ENCODE data around the gene MLLT3. TPM values are rescaled to one million over a fixed set of nuclear protein-coding genes. Genes with fewer than 3 reads are reported as not detected.
A peak's percentile ranks its signal among the peaks of the same experiment; 100 is the strongest.

The MLLT3 gene
- total RNA-seq, 1 donor from 2014 or later: 17.5 TPM

- TF ChIP-seq, protein P1, sequence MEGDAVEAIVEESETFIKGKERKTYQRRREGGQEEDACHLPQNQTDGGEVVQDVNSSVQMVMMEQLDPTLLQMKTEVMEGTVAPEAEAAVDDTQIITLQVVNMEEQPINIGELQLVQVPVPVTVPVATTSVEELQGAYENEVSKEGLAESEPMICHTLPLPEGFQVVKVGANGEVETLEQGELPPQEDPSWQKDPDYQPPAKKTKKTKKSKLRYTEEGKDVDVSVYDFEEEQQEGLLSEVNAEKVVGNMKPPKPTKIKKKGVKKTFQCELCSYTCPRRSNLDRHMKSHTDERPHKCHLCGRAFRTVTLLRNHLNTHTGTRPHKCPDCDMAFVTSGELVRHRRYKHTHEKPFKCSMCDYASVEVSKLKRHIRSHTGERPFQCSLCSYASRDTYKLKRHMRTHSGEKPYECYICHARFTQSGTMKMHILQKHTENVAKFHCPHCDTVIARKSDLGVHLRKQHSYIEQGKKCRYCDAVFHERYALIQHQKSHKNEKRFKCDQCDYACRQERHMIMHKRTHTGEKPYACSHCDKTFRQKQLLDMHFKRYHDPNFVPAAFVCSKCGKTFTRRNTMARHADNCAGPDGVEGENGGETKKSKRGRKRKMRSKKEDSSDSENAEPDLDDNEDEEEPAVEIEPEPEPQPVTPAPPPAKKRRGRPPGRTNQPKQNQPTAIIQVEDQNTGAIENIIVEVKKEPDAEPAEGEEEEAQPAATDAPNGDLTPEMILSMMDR (IDR thresholded peaks at IDR 0.05; ENCODE audit: borderline replicate concordance): no peak
- no peak for DNase-seq
- Histone ChIP-seq H3K27me3 (ENCODE audit: low read depth) (no peaks in the 10 kb centered on the region), H3K4me3 (peak overlapping the region; percentile 95), H3K27ac (replicated peaks) (peak overlapping the region; percentile 95), H3K4me1 (peaks cover 41% of the 10 kb centered on the region), H3K9me3 (replicated peaks) (no peaks in the 10 kb centered on the region), H3K36me3 (no peaks in the 10 kb centered on the region)
- intact Hi-C loops (cut with micrococcal nuclease): loop anchor here (10.0 kb wide), 1 partner anchor 320 kb away; no protein-coding TSS in a partner anchor
Observed at GRCh38 chr9:20625003-20625349, 2.7 kb upstream of the MLLT3 start.

- no peaks in the 10 kb centered on the region for H3K36me3 ChIP-seq
- no peaks in the 10 kb centered on the region for H3K27me3 ChIP-seq (ENCODE audit: low read depth)
- intact Hi-C loops (cut with micrococcal nuclease): loop anchor here (10.0 kb wide), 1 partner anchor 320 kb away; no protein-coding TSS in a partner anchor
- H3K4me3 ChIP-seq: peak overlapping the region; percentile 95
- peak overlapping the region; percentile 95 for H3K27ac ChIP-seq (replicated peaks)
- TF ChIP-seq, protein P1 (IDR thresholded peaks at IDR 0.05; ENCODE audit: borderline replicate concordance): peak; percentile 83
- no peaks in the 10 kb centered on the region for H3K9me3 ChIP-seq (replicated peaks)
- peak; percentile 22 for DNase-seq
- H3K4me1 ChIP-seq: peaks cover 46% of the 10 kb centered on the region
Observed at GRCh38 chr9:20624201-20625002, 2.1 kb upstream of the MLLT3 start.

- intact Hi-C loops (cut with micrococcal nuclease): loop anchor here (2.0 to 10.0 kb wide), 2 partner anchors 321 to 697 kb away; no protein-coding TSS in a partner anchor
Observed at GRCh38 chr9:20623748-20624124, 1.4 kb upstream of the MLLT3 start.

GRCh38 chr9:20623021-20623747 is 885 bp upstream of the MLLT3 start:
- intact Hi-C loops (cut with micrococcal nuclease): loop anchor here (2.0 to 10.0 kb wide), 2 partner anchors 322 to 696 kb away; no protein-coding TSS in a partner anchor
- Histone ChIP-seq H3K4me3 (peak overlapping the region; percentile 95), H3K27ac (replicated peaks) (peak overlapping the region; percentile 95), H3K36me3 (no peaks in the 10 kb centered on the region), H3K27me3 (ENCODE audit: low read depth) (no peaks in the 10 kb centered on the region), H3K9me3 (replicated peaks) (no peaks in the 10 kb centered on the region), H3K4me1 (peaks cover 59% of the 10 kb centered on the region)
- TF ChIP-seq, protein P1 (IDR thresholded peaks at IDR 0.05; ENCODE audit: borderline replicate concordance): no peak
- DNase-seq: peak; percentile 26

More at GRCh38 chr9:20623748-20624124, 1.4 kb upstream of the MLLT3 start:
- Histone ChIP-seq H3K27ac (replicated peaks) (peak overlapping the region; percentile 95), H3K36me3 (no peaks in the 10 kb centered on the region), H3K27me3 (ENCODE audit: low read depth) (no peaks in the 10 kb centered on the region), H3K9me3 (replicated peaks) (no peaks in the 10 kb centered on the region), H3K4me3 (peak overlapping the region; percentile 95), H3K4me1 (peaks cover 53% of the 10 kb centered on the region)
- TF ChIP-seq, protein P1 (IDR thresholded peaks at IDR 0.05; ENCODE audit: borderline replicate concordance): no peak
- no peak for DNase-seq

GRCh38 chr9:20621471-20622329 is 599 bp downstream of the MLLT3 start:
- no peaks in the 10 kb centered on the region for H3K9me3 ChIP-seq (replicated peaks)
- peak overlapping the region; percentile 95 for H3K4me3 ChIP-seq
- TF ChIP-seq, protein P1 (IDR thresholded peaks at IDR 0.05; ENCODE audit: borderline replicate concordance): no peak
- peak overlapping the region; percentile 95 for H3K27ac ChIP-seq (replicated peaks)
- DNase-seq: peak; percentile 79
- peaks cover 69% of the 10 kb centered on the region for H3K4me1 ChIP-seq
- H3K36me3 ChIP-seq: no peaks in the 10 kb centered on the region
- H3K27me3 ChIP-seq (ENCODE audit: low read depth): no peaks in the 10 kb centered on the region
- intact Hi-C loops (cut with micrococcal nuclease): loop anchor here (2.0 to 10.0 kb wide), 2 partner anchors 323 to 695 kb away; no protein-coding TSS in a partner anchor
